ENCODE measurements around the gene TMEM255A.

Gene TMEM255A

GRCh38 chrX:120262859-120263708 lies 48.2 kb downstream of the TMEM255A start:
- DNase-seq = no peak

- no peak for DNase-seq
Measured at GRCh38 chrX:120260369-120260768, 50.9 kb downstream of the TMEM255A start.

GRCh38 chrX:120253784-120254183 lies 57.5 kb downstream of the TMEM255A start:
- DNase-seq = no peak

- DNase-seq = peak; percentile 9
Measured at GRCh38 chrX:120251471-120252011, 59.7 kb downstream of the TMEM255A start.

- DNase-seq = peak; percentile 86
Measured at GRCh38 chrX:120250522-120251271, 60.6 kb downstream of the TMEM255A start, which contains the start of gene ZBTB33. Gene ZBTB33, plus strand, starts transcription at chrX:120250812. Its CDS starts 2,604 bp downstream, at chrX:120253416.

GRCh38 chrX:120244735-120245498 lies 66.3 kb downstream of the TMEM255A start:
- peak; percentile 56 for DNase-seq

- DNase-seq = no peak
Measured at GRCh38 chrX:120244395-120244734, 66.9 kb downstream of the TMEM255A start.

GRCh38 chrX:120242813-120243212 lies 68.4 kb downstream of the TMEM255A start:
- DNase-seq = no peak

GRCh38 chrX:120238933-120239332 lies 72.3 kb downstream of the TMEM255A start:
- no peak for DNase-seq

GRCh38 chrX:120236687-120237479 lies 74.4 kb downstream of the TMEM255A start:
- DNase-seq = no peak

GRCh38 chrX:120235284-120235683 lies 76.0 kb downstream of the TMEM255A start:
- DNase-seq = no peak

GRCh38 chrX:120228187-120228908 lies 82.9 kb downstream of the TMEM255A start:
- DNase-seq = no peak

- DNase-seq = no peak
Measured at GRCh38 chrX:120224388-120224787, 86.9 kb downstream of the TMEM255A start.

GRCh38 chrX:120223374-120223773 lies 87.9 kb downstream of the TMEM255A start:
- no peak for DNase-seq

- DNase-seq = peak; percentile 53
Measured at GRCh38 chrX:120213438-120214265, 97.6 kb downstream of the TMEM255A start.
